H1 (cell line): Measurements from ENCODE around the gene CEP57. TPM values are rescaled to one million over a fixed set of nuclear protein-coding genes. Genes with fewer than 3 reads are reported as not detected.

ENCODE experiments used
- BACH1 ChIP-seq: IDR thresholded peaks from 2 replicates; pipeline ENCODE4 v1.6.1; 2012; ENCODE audit warnings: low read length, improper control_type of control experiment
- GABPA ChIP-seq: IDR thresholded peaks from 2 replicates; pipeline ENCODE4 v1.6.1; 2011; ENCODE audit warnings: mild to moderate bottlenecking, low read length, moderate library complexity, borderline replicate concordance; ENCODE audit not compliant: insufficient read depth
- NANOG ChIP-seq: IDR thresholded peaks from 2 replicates; pipeline ENCODE4 v1.6.1; 2011; ENCODE audit warnings: low read length, low read depth, mild to moderate bottlenecking, inconsistent platforms; ENCODE audit not compliant: insufficient read depth, poor library complexity, severe bottlenecking
- NRF1 ChIP-seq: IDR thresholded peaks from 2 replicates; pipeline ENCODE4 v1.6.1; 2011; ENCODE audit warnings: mild to moderate bottlenecking, low read depth, low read length, improper control_type of control experiment
- polyA plus RNA-seq, 7 experiments: library from polyadenylated mRNA; depleted of rRNA in 3 of 7; stranded (reverse) in 5 of 7; unstranded in 2 of 7; fragments of >200 nt in 5 of 7; fragments of 200-250 nt in 2 of 7; gene quantifications; 1 replicate in 5 of 7; 2 replicates in 1 of 7; 4 replicates in 1 of 7; pipeline versions ENCODE4 v1.2.1 to v1.2.3, GENCODE V29; 2011 to 2013; ENCODE audit warnings: missing spikeins in 2 of 7, mixed read lengths in 2 of 7
- total RNA-seq: library from RNA; stranded (reverse); fragmentation: NEBNext Ultra II Directional; extraction: Animal tissue kit (Norgen Biotek cat#: 25700); gene quantifications from 2 replicates; pipeline ENCODE4 v1.2.1, GENCODE V29; 2021
- TF ChIP-seq, protein P1 (sequence below): IDR thresholded peaks from 2 replicates; pipeline ENCODE4 v1.6.1; 2011; ENCODE audit warnings: low read length, improper control_type of control experiment
- TF ChIP-seq, protein P2 (sequence below): fragments of 300-600 bp; sonication (generic); IDR thresholded peaks from 2 replicates; pipeline ENCODE4 v1.7.1; 2012; ENCODE audit warnings: low read length, moderate library complexity, mild to moderate bottlenecking, inconsistent platforms; ENCODE audit not compliant: insufficient replicate concordance

CEP57 gene
- total and polyA plus RNA-seq, 2 of the 8 experiments (the other 6 are each of a cell fraction or from before 2014, with no cell fraction given), result 26.3 to 72.7 TPM

DNA sequence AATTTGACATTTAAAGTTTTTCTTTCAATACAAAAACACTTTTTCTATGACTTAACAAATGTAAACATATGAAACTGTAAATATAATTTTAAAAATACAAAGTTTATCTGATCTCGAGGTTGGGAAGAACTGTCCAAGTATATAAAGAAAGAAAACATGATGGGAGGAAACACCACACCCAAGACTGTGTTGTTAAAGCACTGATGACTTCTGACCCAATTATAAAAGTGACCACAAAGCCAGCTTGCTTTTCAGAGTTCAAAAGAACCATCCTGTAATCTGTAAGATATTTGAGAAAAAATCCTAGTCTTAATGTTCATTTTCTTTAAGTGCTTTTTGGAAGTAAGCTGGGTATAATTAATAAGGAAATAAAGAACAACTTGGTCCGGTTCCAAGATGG is 15.6 kb downstream of the CEP57 start (continued):
- TF ChIP-seq BACH1 (no peak), NRF1 (no peak), GABPA (no peak), NANOG (no peak)
- TF ChIP-seq, protein P1, sequence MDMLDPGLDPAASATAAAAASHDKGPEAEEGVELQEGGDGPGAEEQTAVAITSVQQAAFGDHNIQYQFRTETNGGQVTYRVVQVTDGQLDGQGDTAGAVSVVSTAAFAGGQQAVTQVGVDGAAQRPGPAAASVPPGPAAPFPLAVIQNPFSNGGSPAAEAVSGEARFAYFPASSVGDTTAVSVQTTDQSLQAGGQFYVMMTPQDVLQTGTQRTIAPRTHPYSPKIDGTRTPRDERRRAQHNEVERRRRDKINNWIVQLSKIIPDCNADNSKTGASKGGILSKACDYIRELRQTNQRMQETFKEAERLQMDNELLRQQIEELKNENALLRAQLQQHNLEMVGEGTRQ, result no peak
- TF ChIP-seq, protein P2, sequence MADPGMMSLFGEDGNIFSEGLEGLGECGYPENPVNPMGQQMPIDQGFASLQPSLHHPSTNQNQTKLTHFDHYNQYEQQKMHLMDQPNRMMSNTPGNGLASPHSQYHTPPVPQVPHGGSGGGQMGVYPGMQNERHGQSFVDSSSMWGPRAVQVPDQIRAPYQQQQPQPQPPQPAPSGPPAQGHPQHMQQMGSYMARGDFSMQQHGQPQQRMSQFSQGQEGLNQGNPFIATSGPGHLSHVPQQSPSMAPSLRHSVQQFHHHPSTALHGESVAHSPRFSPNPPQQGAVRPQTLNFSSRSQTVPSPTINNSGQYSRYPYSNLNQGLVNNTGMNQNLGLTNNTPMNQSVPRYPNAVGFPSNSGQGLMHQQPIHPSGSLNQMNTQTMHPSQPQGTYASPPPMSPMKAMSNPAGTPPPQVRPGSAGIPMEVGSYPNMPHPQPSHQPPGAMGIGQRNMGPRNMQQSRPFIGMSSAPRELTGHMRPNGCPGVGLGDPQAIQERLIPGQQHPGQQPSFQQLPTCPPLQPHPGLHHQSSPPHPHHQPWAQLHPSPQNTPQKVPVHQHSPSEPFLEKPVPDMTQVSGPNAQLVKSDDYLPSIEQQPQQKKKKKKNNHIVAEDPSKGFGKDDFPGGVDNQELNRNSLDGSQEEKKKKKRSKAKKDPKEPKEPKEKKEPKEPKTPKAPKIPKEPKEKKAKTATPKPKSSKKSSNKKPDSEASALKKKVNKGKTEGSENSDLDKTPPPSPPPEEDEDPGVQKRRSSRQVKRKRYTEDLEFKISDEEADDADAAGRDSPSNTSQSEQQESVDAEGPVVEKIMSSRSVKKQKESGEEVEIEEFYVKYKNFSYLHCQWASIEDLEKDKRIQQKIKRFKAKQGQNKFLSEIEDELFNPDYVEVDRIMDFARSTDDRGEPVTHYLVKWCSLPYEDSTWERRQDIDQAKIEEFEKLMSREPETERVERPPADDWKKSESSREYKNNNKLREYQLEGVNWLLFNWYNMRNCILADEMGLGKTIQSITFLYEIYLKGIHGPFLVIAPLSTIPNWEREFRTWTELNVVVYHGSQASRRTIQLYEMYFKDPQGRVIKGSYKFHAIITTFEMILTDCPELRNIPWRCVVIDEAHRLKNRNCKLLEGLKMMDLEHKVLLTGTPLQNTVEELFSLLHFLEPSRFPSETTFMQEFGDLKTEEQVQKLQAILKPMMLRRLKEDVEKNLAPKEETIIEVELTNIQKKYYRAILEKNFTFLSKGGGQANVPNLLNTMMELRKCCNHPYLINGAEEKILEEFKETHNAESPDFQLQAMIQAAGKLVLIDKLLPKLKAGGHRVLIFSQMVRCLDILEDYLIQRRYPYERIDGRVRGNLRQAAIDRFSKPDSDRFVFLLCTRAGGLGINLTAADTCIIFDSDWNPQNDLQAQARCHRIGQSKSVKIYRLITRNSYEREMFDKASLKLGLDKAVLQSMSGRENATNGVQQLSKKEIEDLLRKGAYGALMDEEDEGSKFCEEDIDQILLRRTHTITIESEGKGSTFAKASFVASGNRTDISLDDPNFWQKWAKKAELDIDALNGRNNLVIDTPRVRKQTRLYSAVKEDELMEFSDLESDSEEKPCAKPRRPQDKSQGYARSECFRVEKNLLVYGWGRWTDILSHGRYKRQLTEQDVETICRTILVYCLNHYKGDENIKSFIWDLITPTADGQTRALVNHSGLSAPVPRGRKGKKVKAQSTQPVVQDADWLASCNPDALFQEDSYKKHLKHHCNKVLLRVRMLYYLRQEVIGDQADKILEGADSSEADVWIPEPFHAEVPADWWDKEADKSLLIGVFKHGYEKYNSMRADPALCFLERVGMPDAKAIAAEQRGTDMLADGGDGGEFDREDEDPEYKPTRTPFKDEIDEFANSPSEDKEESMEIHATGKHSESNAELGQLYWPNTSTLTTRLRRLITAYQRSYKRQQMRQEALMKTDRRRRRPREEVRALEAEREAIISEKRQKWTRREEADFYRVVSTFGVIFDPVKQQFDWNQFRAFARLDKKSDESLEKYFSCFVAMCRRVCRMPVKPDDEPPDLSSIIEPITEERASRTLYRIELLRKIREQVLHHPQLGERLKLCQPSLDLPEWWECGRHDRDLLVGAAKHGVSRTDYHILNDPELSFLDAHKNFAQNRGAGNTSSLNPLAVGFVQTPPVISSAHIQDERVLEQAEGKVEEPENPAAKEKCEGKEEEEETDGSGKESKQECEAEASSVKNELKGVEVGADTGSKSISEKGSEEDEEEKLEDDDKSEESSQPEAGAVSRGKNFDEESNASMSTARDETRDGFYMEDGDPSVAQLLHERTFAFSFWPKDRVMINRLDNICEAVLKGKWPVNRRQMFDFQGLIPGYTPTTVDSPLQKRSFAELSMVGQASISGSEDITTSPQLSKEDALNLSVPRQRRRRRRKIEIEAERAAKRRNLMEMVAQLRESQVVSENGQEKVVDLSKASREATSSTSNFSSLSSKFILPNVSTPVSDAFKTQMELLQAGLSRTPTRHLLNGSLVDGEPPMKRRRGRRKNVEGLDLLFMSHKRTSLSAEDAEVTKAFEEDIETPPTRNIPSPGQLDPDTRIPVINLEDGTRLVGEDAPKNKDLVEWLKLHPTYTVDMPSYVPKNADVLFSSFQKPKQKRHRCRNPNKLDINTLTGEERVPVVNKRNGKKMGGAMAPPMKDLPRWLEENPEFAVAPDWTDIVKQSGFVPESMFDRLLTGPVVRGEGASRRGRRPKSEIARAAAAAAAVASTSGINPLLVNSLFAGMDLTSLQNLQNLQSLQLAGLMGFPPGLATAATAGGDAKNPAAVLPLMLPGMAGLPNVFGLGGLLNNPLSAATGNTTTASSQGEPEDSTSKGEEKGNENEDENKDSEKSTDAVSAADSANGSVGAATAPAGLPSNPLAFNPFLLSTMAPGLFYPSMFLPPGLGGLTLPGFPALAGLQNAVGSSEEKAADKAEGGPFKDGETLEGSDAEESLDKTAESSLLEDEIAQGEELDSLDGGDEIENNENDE, result no peak
